WTC11 (cell line): ENCODE measurements around the gene HDGFL3. TPM values are rescaled to one million over a fixed set of nuclear protein-coding genes. Genes with fewer than 3 reads are reported as not detected.

Experiments used
- ATAC-seq: fragments of 200-7000 bp; cut with Tn5 transposase; 2 replicates; pipeline ENCODE4 v1.10.0; 2021; ENCODE audit warnings: mild to moderate bottlenecking, moderate library complexity
- CTCF ChIA-PET: fragments of 300-600 bp; sonication (Branson Sonifier 250); formaldehyde crosslinking; loops from one replicate; lab custom pipeline; 2021; ENCODE audit warnings: antibody characterized with exemption; lab: Charles Lee
- POLR2A ChIA-PET: fragments of 350-600 bp; sonication (Branson Sonifier 250); formaldehyde crosslinking; loops from one replicate; lab custom pipeline; 2021; ENCODE audit warnings: antibody characterized with exemption; lab: Charles Lee
- DNase-seq: peaks from one replicate; pipeline ENCODE4 v3.0.0; 2021; ENCODE audit warnings: low spot score
- H3K27ac Mint-ChIP-seq: 2 replicates; pipeline ENCODE4 v1.8.0; 2021; ENCODE audit warnings: mixed read lengths
- H3K27me3 Mint-ChIP-seq: 2 replicates; pipeline ENCODE4 v1.8.0; 2021; ENCODE audit warnings: low read depth, mild to moderate bottlenecking, moderate library complexity, mixed read lengths
- H3K36me3 Mint-ChIP-seq: 2 replicates; pipeline ENCODE4 v1.8.0; 2021; ENCODE audit warnings: mixed read lengths
- H3K4me1 Mint-ChIP-seq: 2 replicates; pipeline ENCODE4 v1.8.0; 2022; ENCODE audit warnings: mixed read lengths
- H3K4me3 Mint-ChIP-seq: 2 replicates; pipeline ENCODE4 v1.8.0; 2021; ENCODE audit warnings: mild to moderate bottlenecking, moderate library complexity, mixed read lengths
- H3K9me3 Mint-ChIP-seq: 2 replicates; pipeline ENCODE4 v1.8.0; 2021; ENCODE audit warnings: mixed read lengths
- AFF4 ChIP-seq: sonication (generic); formaldehyde crosslinking; IDR thresholded peaks from 2 replicates; pipeline ENCODE4 v1.8.1; 2023; ENCODE audit warnings: mild to moderate bottlenecking, missing genetic modification reagents, borderline replicate concordance
- ARID4B ChIP-seq: sonication (generic); formaldehyde crosslinking; IDR thresholded peaks from 2 replicates; pipeline ENCODE4 v1.8.0; 2023; ENCODE audit warnings: missing genetic modification reagents, mild to moderate bottlenecking, borderline replicate concordance
- ATF1 ChIP-seq: sonication (generic); formaldehyde crosslinking; IDR thresholded peaks from 2 replicates; pipeline ENCODE4 v1.8.1; 2023; ENCODE audit warnings: mild to moderate bottlenecking, moderate library complexity, missing genetic modification reagents
- ATF3 ChIP-seq: sonication (generic); formaldehyde crosslinking; conservative IDR thresholded peaks from 2 replicates; pipeline ENCODE4 v1.8.1; 2022; ENCODE audit warnings: mild to moderate bottlenecking, missing genetic modification reagents
- EMX1 ChIP-seq: fragments of 250-450 bp; sonication (Bioruptor Pico); IDR thresholded peaks from 2 replicates; pipeline ENCODE4 v1.8.0; 2021; ENCODE audit warnings: mild to moderate bottlenecking
- ESRRA ChIP-seq: sonication (generic); formaldehyde crosslinking; IDR thresholded peaks from 2 replicates; pipeline ENCODE4 v1.8.1; 2022; ENCODE audit warnings: mild to moderate bottlenecking, missing genetic modification reagents, borderline replicate concordance
- FOXK1 ChIP-seq: sonication (generic); formaldehyde crosslinking; IDR thresholded peaks from 2 replicates; pipeline ENCODE4 v1.8.0; 2022; ENCODE audit warnings: mild to moderate bottlenecking, moderate library complexity, missing genetic modification reagents
- JAZF1 ChIP-seq: fragments of 250-450 bp; sonication (Bioruptor Pico); IDR thresholded peaks from 2 replicates; pipeline ENCODE4 v1.9.0; 2021; ENCODE audit warnings: moderate library complexity, mild to moderate bottlenecking, inconsistent platforms
- JUN ChIP-seq: sonication (generic); formaldehyde crosslinking; IDR thresholded peaks from 2 replicates; pipeline ENCODE4 v1.8.0; 2023; ENCODE audit warnings: mild to moderate bottlenecking, missing genetic modification reagents
- KAT7 ChIP-seq: sonication (generic); formaldehyde crosslinking; IDR thresholded peaks from 2 replicates; pipeline ENCODE4 v1.8.1; 2023; ENCODE audit warnings: missing genetic modification reagents, mild to moderate bottlenecking, borderline replicate concordance
- MAX ChIP-seq: sonication (generic); formaldehyde crosslinking; IDR thresholded peaks from 2 replicates; pipeline ENCODE4 v1.8.0; 2022; ENCODE audit warnings: mild to moderate bottlenecking, missing genetic modification reagents
- NFATC4 ChIP-seq: fragments of 250-450 bp; sonication (Bioruptor Pico); IDR thresholded peaks from 2 replicates; pipeline ENCODE4 v1.9.0; 2021; ENCODE audit warnings: mild to moderate bottlenecking
- NFE2L1 ChIP-seq: sonication (generic); formaldehyde crosslinking; IDR thresholded peaks from 2 replicates; pipeline ENCODE4 v1.8.1; 2023; ENCODE audit warnings: missing genetic modification reagents
- NFYB ChIP-seq: sonication (generic); formaldehyde crosslinking; conservative IDR thresholded peaks from 2 replicates; pipeline ENCODE4 v1.8.0; 2022; ENCODE audit warnings: low read depth, missing genetic modification reagents
- PRDM15 ChIP-seq: sonication (generic); formaldehyde crosslinking; IDR thresholded peaks from 2 replicates; pipeline ENCODE4 v1.8.0; 2022; ENCODE audit warnings: missing genetic modification reagents
- PRRX2 ChIP-seq: fragments of 250-450 bp; sonication (Bioruptor Pico); IDR thresholded peaks from 2 replicates; pipeline ENCODE4 v1.8.0; 2021; ENCODE audit warnings: mild to moderate bottlenecking
- RORB ChIP-seq: fragments of 250-450 bp; sonication (Bioruptor Pico); IDR thresholded peaks from 2 replicates; pipeline ENCODE4 v1.9.0; 2021; ENCODE audit warnings: mild to moderate bottlenecking
- SMAD4 ChIP-seq: sonication (generic); formaldehyde crosslinking; IDR thresholded peaks from 2 replicates; pipeline ENCODE4 v1.8.0; 2022; ENCODE audit warnings: mild to moderate bottlenecking, missing genetic modification reagents
- SP1 ChIP-seq: sonication (generic); formaldehyde crosslinking; conservative IDR thresholded peaks from 2 replicates; pipeline ENCODE4 v1.8.1; 2022; ENCODE audit warnings: missing genetic modification reagents
- TEAD4 ChIP-seq: sonication (generic); formaldehyde crosslinking; IDR thresholded peaks from 2 replicates; pipeline ENCODE4 v1.8.0; 2022; ENCODE audit warnings: mild to moderate bottlenecking, missing genetic modification reagents
- ZMAT4 ChIP-seq: fragments of 250-450 bp; sonication (Bioruptor Pico); IDR thresholded peaks from 2 replicates; pipeline ENCODE4 v1.9.0; 2021; ENCODE audit warnings: mild to moderate bottlenecking
- ZNF232 ChIP-seq: sonication (generic); formaldehyde crosslinking; IDR thresholded peaks from 2 replicates; pipeline ENCODE4 v1.8.0; 2022; ENCODE audit warnings: mild to moderate bottlenecking, missing genetic modification reagents
- ZNF263 ChIP-seq: sonication (generic); formaldehyde crosslinking; IDR thresholded peaks from 2 replicates; pipeline ENCODE4 v1.8.1; 2022; ENCODE audit warnings: low read depth, mild to moderate bottlenecking, moderate library complexity, missing genetic modification reagents
- ZNF317 ChIP-seq: sonication (generic); formaldehyde crosslinking; IDR thresholded peaks from 2 replicates; pipeline ENCODE4 v1.8.1; 2023; ENCODE audit warnings: low read depth, mild to moderate bottlenecking, moderate library complexity, missing genetic modification reagents, borderline replicate concordance
- ZNF671 ChIP-seq: fragments of 250-450 bp; sonication (Bioruptor Pico); IDR thresholded peaks from 2 replicates; pipeline ENCODE4 v1.8.0; 2021; ENCODE audit warnings: mild to moderate bottlenecking
- total RNA-seq: library from RNA; stranded (reverse); gene quantifications from 3 replicates; pipeline ENCODE4 v1.2.3, GENCODE V29; 2021

HDGFL3 gene
- total RNA-seq, 1 experiment from 2014 or later: 124 TPM

- peaks cover 4% of the 10 kb centered on the region; the same call in 1 of the 2 replicates for H3K4me1 Mint-ChIP-seq
- ChIA-PET CTCF (no interaction called here), POLR2A (no interaction called here)
- no peak overlapping the region for H3K4me3 Mint-ChIP-seq
- peaks cover 10% of the 10 kb centered on the region for H3K9me3 Mint-ChIP-seq
- no peak overlapping the region for H3K27ac Mint-ChIP-seq
- no peak for ATAC-seq
- DNase-seq: no peak
- H3K27me3 Mint-ChIP-seq: peaks cover 3% of the 10 kb centered on the region
- TF ChIP-seq JUN (CRISPR knock-in tag) (no peak), NFATC4 (CRISPR knock-in tag) (no peak), ARID4B (CRISPR knock-in tag) (no peak), ZNF232 (no peak), TEAD4 (no peak), ZNF263 (CRISPR knock-in tag) (no peak), FOXK1 (CRISPR knock-in tag) (no peak), ZNF671 (CRISPR knock-in tag) (no peak), RORB (CRISPR knock-in tag) (no peak), EMX1 (CRISPR knock-in tag) (no peak), NFYB (CRISPR knock-in tag) (no peak), MAX (no peak), ATF3 (CRISPR knock-in tag) (no peak), JAZF1 (no peak), NFE2L1 (CRISPR knock-in tag) (no peak), ZNF317 (no peak), ZMAT4 (CRISPR knock-in tag) (no peak), ESRRA (CRISPR knock-in tag) (no peak)
- no peaks in the 10 kb centered on the region for H3K36me3 Mint-ChIP-seq
These were observed 91.6 kb downstream of the HDGFL3 start for GRCh38 chr15:83115831-83116565.

- H3K27ac Mint-ChIP-seq: no peak overlapping the region
- no peak overlapping the region for H3K4me3 Mint-ChIP-seq
- ATAC-seq (no peak), DNase-seq (no peak)
- H3K9me3 Mint-ChIP-seq: peaks cover 10% of the 10 kb centered on the region
- H3K36me3 Mint-ChIP-seq: no peaks in the 10 kb centered on the region
- POLR2A ChIA-PET: no interaction called here
- H3K4me1 Mint-ChIP-seq: no peaks in the 10 kb centered on the region; the same call in 1 of the 2 replicates
- H3K27me3 Mint-ChIP-seq: peaks cover 5% of the 10 kb centered on the region
- CTCF ChIA-PET: no interaction called here
- TF ChIP-seq ATF1 (CRISPR knock-in tag) (no peak), KAT7 (CRISPR knock-in tag) (no peak), SP1 (no peak), SMAD4 (no peak), EMX1 (CRISPR knock-in tag) (no peak), PRRX2 (no peak), AFF4 (CRISPR knock-in tag) (no peak), PRDM15 (no peak)
These were observed 92.2 kb downstream of the HDGFL3 start for GRCh38 chr15:83115410-83115809.
